Nephron (organoid): ENCODE data around the gene CYTH4.

Experiments
- H3K27ac Mint-ChIP-seq, 3 experiments: 2 replicates each; pipeline ENCODE4 v1.8.0; 2020; ENCODE audit warnings: mixed read lengths in 3 of 3, mild to moderate bottlenecking in 2 of 3, moderate library complexity in 1 of 3
- H3K27me3 Mint-ChIP-seq: 2 replicates; pipeline ENCODE4 v1.8.0; 2021; ENCODE audit warnings: low read depth, mild to moderate bottlenecking, moderate library complexity, mixed read lengths
- H3K36me3 Mint-ChIP-seq: 2 replicates; pipeline ENCODE4 v1.8.0; 2020; ENCODE audit warnings: low read depth, mixed read lengths
- H3K4me1 Mint-ChIP-seq: 2 replicates; pipeline ENCODE4 v1.8.0; 2020; ENCODE audit warnings: mixed read lengths
- H3K4me3 Mint-ChIP-seq, 3 experiments: 2 replicates each; pipeline ENCODE4 v1.8.0; 2020; ENCODE audit warnings: mild to moderate bottlenecking in 3 of 3, mixed read lengths in 3 of 3, moderate library complexity in 2 of 3
- H3K9me3 Mint-ChIP-seq: 2 replicates; pipeline ENCODE4 v1.8.0; 2020; ENCODE audit warnings: mixed read lengths
- CTCF ChIP-seq, 3 experiments: fragments of 200-600 bp; sonication (generic); IDR thresholded peaks; one replicate each; pipeline ENCODE4 v1.5.0; 2021; ENCODE audit warnings: antibody characterized with exemption in 3 of 3; ENCODE audit not compliant: unreplicated experiment in 3 of 3

Gene CYTH4

DNA sequence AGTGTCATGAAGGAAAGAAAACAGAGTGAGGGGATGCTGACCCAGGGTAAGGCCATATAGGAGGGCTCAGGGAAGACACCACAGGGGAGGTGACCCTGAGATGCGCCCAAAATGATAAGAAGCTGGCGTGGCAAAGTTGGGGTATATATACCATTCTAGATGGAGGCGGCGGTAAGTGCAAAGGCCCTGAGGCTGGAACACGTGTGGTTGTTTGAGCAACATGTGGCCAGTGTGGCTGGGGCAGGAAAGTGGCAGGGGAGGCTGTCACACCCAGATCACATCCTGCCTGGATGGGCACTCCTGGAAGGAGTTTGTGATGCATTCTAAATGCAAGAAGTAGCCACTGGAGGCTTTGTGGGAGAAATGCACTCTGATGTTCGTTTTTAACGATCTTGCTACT, 70.2 kb downstream of the CYTH4 start:
- peaks cover 20% of the 10 kb centered on the region for H3K27me3 Mint-ChIP-seq
- no peak overlapping the region for H3K4me3 Mint-ChIP-seq
- no peak for TF ChIP-seq CTCF (IDR thresholded peaks at IDR 0.05; ENCODE audit: unreplicated experiment in 3 of 3)
- no peaks in the 10 kb centered on the region for H3K36me3 Mint-ChIP-seq
- peaks cover 7% of the 10 kb centered on the region for H3K4me1 Mint-ChIP-seq
- H3K9me3 Mint-ChIP-seq, result no peaks in the 10 kb centered on the region
- peak overlapping the region in 1 of 3 experiments; percentile 26 for H3K27ac Mint-ChIP-seq

DNA sequence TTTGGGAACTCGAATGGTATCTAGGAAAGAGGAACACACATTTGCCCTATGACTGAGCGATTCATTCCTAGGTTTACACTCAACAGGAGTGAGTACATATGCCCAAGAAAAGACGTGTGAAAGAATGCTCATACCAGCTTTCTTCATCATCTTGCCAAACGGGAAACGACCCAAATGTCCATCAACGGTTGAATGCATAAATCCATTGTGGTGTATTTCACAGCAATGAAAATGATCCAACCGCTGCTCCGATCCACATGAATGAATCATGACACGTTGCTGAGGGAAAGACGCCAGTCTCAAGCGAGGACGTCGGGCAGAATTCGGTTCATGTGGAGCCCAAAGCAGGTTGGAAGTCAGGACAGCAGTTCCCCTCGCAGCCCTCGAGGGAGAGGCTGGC, 71.5 kb downstream of the CYTH4 start:
- peaks cover 8% of the 10 kb centered on the region for H3K4me1 Mint-ChIP-seq
- TF ChIP-seq CTCF (IDR thresholded peaks at IDR 0.05; ENCODE audit: unreplicated experiment in 3 of 3), result no peak
- H3K27me3 Mint-ChIP-seq, result peaks cover 22% of the 10 kb centered on the region
- no peak overlapping the region for H3K4me3 Mint-ChIP-seq
- H3K27ac Mint-ChIP-seq, result no peak overlapping the region
- H3K36me3 Mint-ChIP-seq, result no peaks in the 10 kb centered on the region
- H3K9me3 Mint-ChIP-seq, result no peaks in the 10 kb centered on the region

- no peak for TF ChIP-seq CTCF (IDR thresholded peaks at IDR 0.05; ENCODE audit: unreplicated experiment in 3 of 3)
- Mint-ChIP-seq H3K36me3 (no peaks in the 10 kb centered on the region), H3K4me3 (no peak overlapping the region), H3K4me1 (peaks cover 12% of the 10 kb centered on the region), H3K9me3 (no peaks in the 10 kb centered on the region), H3K27me3 (peaks cover 24% of the 10 kb centered on the region), H3K27ac (no peak overlapping the region)
Observed at GRCh38 chr22:37354261-37354660, 72.0 kb downstream of the CYTH4 start.

DNA sequence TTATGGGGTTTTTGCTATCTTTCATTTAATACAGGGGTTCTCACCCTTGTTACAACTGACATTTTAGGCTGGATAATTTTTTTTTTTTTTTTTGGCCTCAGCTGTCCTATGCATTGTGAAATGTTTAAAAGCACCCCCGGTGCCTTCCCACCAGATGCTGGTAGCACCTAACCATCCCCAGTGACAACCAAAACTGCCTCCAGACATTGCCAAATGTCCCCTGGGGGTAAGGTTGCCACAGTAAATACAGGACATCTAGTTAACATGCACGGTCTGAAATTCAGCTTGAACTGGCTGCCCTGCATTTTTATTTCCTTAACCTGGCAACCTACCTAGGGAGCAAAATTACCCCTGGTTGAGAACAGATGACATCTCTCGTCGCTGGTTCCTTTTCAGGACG, 72.4 kb downstream of the CYTH4 start:
- H3K4me3 Mint-ChIP-seq, result no peak overlapping the region

DNA sequence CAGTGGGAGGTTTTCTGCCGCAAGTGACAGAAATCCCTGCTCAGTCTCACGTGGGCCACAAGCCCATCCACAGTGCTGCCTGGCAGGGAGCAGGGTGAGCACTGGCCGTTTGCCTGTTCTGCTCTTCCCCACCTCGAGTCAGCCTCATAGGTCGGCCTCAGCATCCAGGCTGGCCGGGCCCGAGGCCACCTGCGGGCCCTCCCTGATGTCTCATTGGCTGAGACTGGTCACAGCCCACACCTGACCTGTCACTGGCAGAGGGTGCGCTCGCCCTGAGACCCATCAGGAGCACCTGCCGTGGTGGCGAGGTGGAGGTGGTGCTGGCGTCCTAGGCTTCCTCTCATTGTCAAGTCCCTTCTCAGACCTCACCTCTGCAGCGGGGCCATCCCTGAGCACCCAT, 72.9 kb downstream of the CYTH4 start:
- peaks cover 21% of the 10 kb centered on the region for H3K4me1 Mint-ChIP-seq
- no peaks in the 10 kb centered on the region for H3K9me3 Mint-ChIP-seq

More for the DNA sequence above, 72.4 kb downstream of the CYTH4 start:
- no peak for TF ChIP-seq CTCF (IDR thresholded peaks at IDR 0.05; ENCODE audit: unreplicated experiment in 3 of 3)
- H3K27me3 Mint-ChIP-seq, result peaks cover 26% of the 10 kb centered on the region
- H3K36me3 Mint-ChIP-seq, result no peaks in the 10 kb centered on the region
- no peak overlapping the region for H3K27ac Mint-ChIP-seq
- no peaks in the 10 kb centered on the region for H3K9me3 Mint-ChIP-seq
- peaks cover 16% of the 10 kb centered on the region for H3K4me1 Mint-ChIP-seq

More for the DNA sequence above, 72.9 kb downstream of the CYTH4 start:
- Mint-ChIP-seq H3K27me3 (peaks cover 26% of the 10 kb centered on the region), H3K27ac (no peak overlapping the region), H3K36me3 (no peaks in the 10 kb centered on the region), H3K4me3 (no peak overlapping the region)
- TF ChIP-seq CTCF (IDR thresholded peaks at IDR 0.05; ENCODE audit: unreplicated experiment in 3 of 3), result no peak
